H9 (cell line): ENCODE data around the gene SLC39A10. TPM values are rescaled to one million over a fixed set of nuclear protein-coding genes. Genes with fewer than 3 reads are reported as not detected.

ENCODE experiments used
- DNase-seq: peaks from one replicate; pipeline ENCODE4 v3.0.0-alpha.2; 2017
- H2AFZ ChIP-seq: one replicate; pipeline ENCODE4 v1.6.1; 2013; ENCODE audit warnings: mild to moderate bottlenecking, low read length, control low read depth, moderate library complexity
- H2AK5ac ChIP-seq: 2 replicates; pipeline ENCODE4 v1.6.1; 2013; ENCODE audit warnings: low read length, control low read depth, mixed read lengths; ENCODE audit not compliant: insufficient read length
- H2BK120ac ChIP-seq: one replicate; pipeline ENCODE4 v1.6.1; 2013; ENCODE audit warnings: low read depth, mild to moderate bottlenecking, low read length, control low read depth, inconsistent platforms; ENCODE audit not compliant: poor library complexity, severe bottlenecking
- H2BK12ac ChIP-seq: 2 replicates; pipeline ENCODE4 v1.6.1; 2013; ENCODE audit warnings: low read length, control low read depth, mixed read lengths, low read depth; ENCODE audit not compliant: insufficient read length
- H2BK15ac ChIP-seq: 2 replicates; pipeline ENCODE4 v1.6.1; 2013; ENCODE audit warnings: low read depth, low read length, control low read depth
- H2BK20ac ChIP-seq: one replicate; pipeline ENCODE4 v1.6.1; 2013; ENCODE audit warnings: low read depth, mild to moderate bottlenecking, low read length, control low read depth, inconsistent platforms; ENCODE audit not compliant: poor library complexity, severe bottlenecking
- H2BK5ac ChIP-seq: 2 replicates; pipeline ENCODE4 v1.6.1; 2013; ENCODE audit warnings: low read length, control low read depth, mixed read lengths; ENCODE audit not compliant: insufficient read length
- H3K14ac ChIP-seq: 2 replicates; pipeline ENCODE4 v1.6.1; 2013; ENCODE audit warnings: low read length, control low read depth; ENCODE audit not compliant: insufficient read depth
- H3K18ac ChIP-seq: 2 replicates; pipeline ENCODE4 v1.6.1; 2013; ENCODE audit warnings: low read depth, mild to moderate bottlenecking, mixed read lengths, low read length, control low read depth; ENCODE audit not compliant: insufficient read length
- H3K23ac ChIP-seq: 2 replicates; pipeline ENCODE4 v1.6.1; 2013; ENCODE audit warnings: low read length, control low read depth, mixed read lengths, low read depth; ENCODE audit not compliant: insufficient read length
- H3K23me2 ChIP-seq: 2 replicates; pipeline ENCODE4 v1.6.1; 2013; ENCODE audit warnings: low read depth, mild to moderate bottlenecking, mixed read lengths, low read length, control low read depth; ENCODE audit not compliant: insufficient read length, poor library complexity, severe bottlenecking
- H3K27ac ChIP-seq: 2 replicates; pipeline ENCODE4 v1.5.1; 2013; ENCODE audit warnings: low read length, control low read depth, mixed read lengths, low read depth; ENCODE audit not compliant: insufficient read length
- H3K27me3 ChIP-seq: 2 replicates; pipeline ENCODE4 v1.6.1; 2013; ENCODE audit warnings: low read length, control low read depth, inconsistent platforms; ENCODE audit not compliant: insufficient read depth
- H3K4ac ChIP-seq: 2 replicates; pipeline ENCODE4 v1.6.1; 2013; ENCODE audit warnings: low read depth, mild to moderate bottlenecking, control low read depth, inconsistent platforms, low read length, moderate library complexity
- H3K4me1 ChIP-seq: 2 replicates; pipeline ENCODE4 v1.6.1; 2013; ENCODE audit warnings: low read length, control low read depth, inconsistent platforms; ENCODE audit not compliant: insufficient read depth
- H3K4me2 ChIP-seq: 2 replicates; pipeline ENCODE4 v1.6.1; 2013; ENCODE audit warnings: low read length, control low read depth, mixed read lengths; ENCODE audit not compliant: insufficient read length, insufficient read depth
- H3K56ac ChIP-seq: 2 replicates; pipeline ENCODE4 v1.6.1; 2013; ENCODE audit warnings: low read depth, mild to moderate bottlenecking, mixed read lengths, low read length, control low read depth; ENCODE audit not compliant: insufficient read length
- H3K79me1 ChIP-seq: 2 replicates; pipeline ENCODE4 v1.6.1; 2013; ENCODE audit warnings: low read depth, mild to moderate bottlenecking, moderate library complexity, low read length, control low read depth, inconsistent platforms; ENCODE audit not compliant: insufficient read depth, poor library complexity, severe bottlenecking
- H3K79me2 ChIP-seq: 2 replicates; pipeline ENCODE4 v1.6.1; 2013; ENCODE audit warnings: low read length, control low read depth, inconsistent platforms; ENCODE audit not compliant: insufficient read depth
- H3K9ac ChIP-seq: 2 replicates; pipeline ENCODE4 v1.6.1; 2013; ENCODE audit warnings: low read length, control low read depth, mixed read lengths; ENCODE audit not compliant: insufficient read length; ENCODE audit errors: extremely low read depth
- H3K9me3 ChIP-seq: one replicate; pipeline ENCODE4 v1.6.1; 2013; ENCODE audit warnings: low read depth, low read length, inconsistent platforms; ENCODE audit not compliant: control insufficient read depth
- H3T11ph ChIP-seq: one replicate; pipeline ENCODE4 v1.6.1; 2013; ENCODE audit warnings: mild to moderate bottlenecking, low read length, control low read depth, inconsistent platforms
- H4K20me1 ChIP-seq: one replicate; pipeline ENCODE4 v1.6.1; 2013; ENCODE audit not compliant: control insufficient read depth, insufficient read length, insufficient read depth
- H4K5ac ChIP-seq: 2 replicates; pipeline ENCODE4 v1.6.1; 2013; ENCODE audit warnings: low read depth, mild to moderate bottlenecking, mixed read lengths, low read length, control low read depth; ENCODE audit not compliant: insufficient read length
- H4K8ac ChIP-seq: replicated peaks from 2 replicates; pipeline ENCODE4 v1.6.1; 2013; ENCODE audit warnings: low read length, control low read depth, mixed read lengths, low read depth; ENCODE audit not compliant: insufficient read length
- H4K91ac ChIP-seq: 2 replicates; pipeline ENCODE4 v1.6.1; 2013; ENCODE audit warnings: low read depth, mild to moderate bottlenecking, moderate library complexity, mixed read lengths, low read length, control low read depth; ENCODE audit not compliant: insufficient read length
- H3K27ac Mint-ChIP-seq, 3 experiments: 2 replicates in 2 of 3; 3 replicates in 1 of 3; pipeline ENCODE4 v1.8.0; 2020 to 2021; ENCODE audit warnings: mixed read lengths in 3 of 3, mild to moderate bottlenecking in 1 of 3, moderate library complexity in 1 of 3
- H3K27me3 Mint-ChIP-seq: 2 replicates; pipeline ENCODE4 v1.8.0; 2021; ENCODE audit warnings: low read depth, mild to moderate bottlenecking, moderate library complexity, mixed read lengths
- H3K36me3 Mint-ChIP-seq, 3 experiments: 2 replicates in 2 of 3; 3 replicates in 1 of 3; pipeline ENCODE4 v1.8.0; 2020 to 2021; ENCODE audit warnings: low read depth in 3 of 3, mixed read lengths in 3 of 3; ENCODE audit not compliant: insufficient read depth in 1 of 3
- H3K4me1 Mint-ChIP-seq, 2 experiments: 2 replicates each; pipeline ENCODE4 v1.8.0; 2020; ENCODE audit warnings: mixed read lengths in 2 of 2
- H3K4me3 Mint-ChIP-seq, 2 experiments: 2 replicates in 1 of 2; 3 replicates in 1 of 2; pipeline ENCODE4 v1.8.0; 2020 to 2021; ENCODE audit warnings: mild to moderate bottlenecking in 2 of 2, mixed read lengths in 2 of 2, moderate library complexity in 1 of 2
- H3K9me3 Mint-ChIP-seq, 2 experiments: 2 replicates in 1 of 2; 3 replicates in 1 of 2; pipeline ENCODE4 v1.8.0; 2020; ENCODE audit warnings: mild to moderate bottlenecking in 2 of 2, mixed read lengths in 2 of 2, moderate library complexity in 1 of 2
- WGBS: extraction: QIAGEN DNeasy Blood & Tissue Kit; methylation state at CpG from one replicate; pipeline ENCODE4 v1.1.7; 2013; ENCODE audit warnings: missing lambda C conversion rate, low lambda C conversion rate, mixed read lengths; ENCODE audit not compliant: insufficient read length; ENCODE audit errors: extremely low coverage; 5-methylcytosine and 5-hydroxymethylcytosine counted together
- total RNA-seq: library from RNA; stranded (reverse); gene quantifications from 2 replicates; pipeline ENCODE4 v1.2.1, GENCODE V29; 2021
- TF ChIP-seq, protein P1 (sequence below): fragments of 200-600 bp; sonication (generic); conservative IDR thresholded peaks from 3 replicates; pipeline ENCODE4 v1.8.0; 2021; ENCODE audit warnings: antibody characterized with exemption, mild to moderate bottlenecking

The SLC39A10 gene
- total RNA-seq, 1 experiment from 2014 or later, result 161 TPM

DNA sequence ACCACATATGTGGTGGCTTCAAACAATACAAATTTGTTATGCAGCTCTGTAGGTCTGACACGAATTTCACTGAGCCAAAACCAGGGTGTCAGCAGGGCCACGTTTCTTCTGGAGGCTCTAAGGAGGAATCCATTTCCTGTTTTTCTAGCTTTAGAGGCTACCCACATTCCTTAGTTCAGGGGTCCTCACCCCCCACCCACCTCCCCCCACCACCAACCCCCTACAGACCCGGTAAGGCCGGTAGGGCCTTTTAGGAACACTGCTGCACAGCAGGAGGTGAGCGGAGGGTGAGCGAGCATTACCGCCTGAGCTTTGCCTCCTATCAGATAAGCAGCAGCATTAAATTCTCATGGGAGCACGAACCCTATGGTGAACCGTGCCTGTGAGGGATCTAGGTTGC is 10.6 kb upstream of the SLC39A10 start:
- H3K18ac ChIP-seq, result no peak overlapping the region
- TF ChIP-seq, protein P1, sequence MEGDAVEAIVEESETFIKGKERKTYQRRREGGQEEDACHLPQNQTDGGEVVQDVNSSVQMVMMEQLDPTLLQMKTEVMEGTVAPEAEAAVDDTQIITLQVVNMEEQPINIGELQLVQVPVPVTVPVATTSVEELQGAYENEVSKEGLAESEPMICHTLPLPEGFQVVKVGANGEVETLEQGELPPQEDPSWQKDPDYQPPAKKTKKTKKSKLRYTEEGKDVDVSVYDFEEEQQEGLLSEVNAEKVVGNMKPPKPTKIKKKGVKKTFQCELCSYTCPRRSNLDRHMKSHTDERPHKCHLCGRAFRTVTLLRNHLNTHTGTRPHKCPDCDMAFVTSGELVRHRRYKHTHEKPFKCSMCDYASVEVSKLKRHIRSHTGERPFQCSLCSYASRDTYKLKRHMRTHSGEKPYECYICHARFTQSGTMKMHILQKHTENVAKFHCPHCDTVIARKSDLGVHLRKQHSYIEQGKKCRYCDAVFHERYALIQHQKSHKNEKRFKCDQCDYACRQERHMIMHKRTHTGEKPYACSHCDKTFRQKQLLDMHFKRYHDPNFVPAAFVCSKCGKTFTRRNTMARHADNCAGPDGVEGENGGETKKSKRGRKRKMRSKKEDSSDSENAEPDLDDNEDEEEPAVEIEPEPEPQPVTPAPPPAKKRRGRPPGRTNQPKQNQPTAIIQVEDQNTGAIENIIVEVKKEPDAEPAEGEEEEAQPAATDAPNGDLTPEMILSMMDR, result no peak
- H2AK5ac ChIP-seq, result no peak overlapping the region
- H4K5ac ChIP-seq, result no peak overlapping the region
- peak overlapping the region; percentile 93 to 95 (median 94); a peak in 6 of 7 replicates for H3K27ac Mint-ChIP-seq
- H3K14ac ChIP-seq, result no peak overlapping the region
- H4K8ac ChIP-seq, result no peak overlapping the region
- H3K9me3 Mint-ChIP-seq, result no peaks in the 10 kb centered on the region
- no peak overlapping the region for H3T11ph ChIP-seq
- H2BK15ac ChIP-seq, result no peak overlapping the region
- no peak overlapping the region for H3K9ac ChIP-seq
- no peaks in the 10 kb centered on the region for H3K36me3 Mint-ChIP-seq
- H2BK12ac ChIP-seq, result no peak overlapping the region
- no peak overlapping the region for H2BK120ac ChIP-seq
- no CpG with 5 or more reads among the region's 9 CpGs for WGBS
- no peaks in the 10 kb centered on the region for H3K23me2 ChIP-seq
- peak; percentile 49 for DNase-seq
- peaks cover 10% of the 10 kb centered on the region; the same call in 1 of the 2 replicates for H3K4me1 ChIP-seq
- no peak overlapping the region for H3K23ac ChIP-seq
- peaks cover 32 to 43% of the 10 kb centered on the region in 2 experiments for H3K4me1 Mint-ChIP-seq
- no peaks in the 10 kb centered on the region for H3K79me1 ChIP-seq
- H2AFZ ChIP-seq, result no peak overlapping the region
- H4K91ac ChIP-seq, result no peak overlapping the region
- no peak overlapping the region for H2BK5ac ChIP-seq
- no peaks in the 10 kb centered on the region for H3K79me2 ChIP-seq
- no peak overlapping the region for H3K4ac ChIP-seq
- H3K4me2 ChIP-seq, result no peak overlapping the region
- no peak overlapping the region for H2BK20ac ChIP-seq
- no peaks in the 10 kb centered on the region for H4K20me1 ChIP-seq
- no peaks in the 10 kb centered on the region for H3K9me3 ChIP-seq
- H3K27me3 Mint-ChIP-seq, result no peaks in the 10 kb centered on the region
- no peak overlapping the region for H3K56ac ChIP-seq
- H3K27me3 ChIP-seq, result no peaks in the 10 kb centered on the region
- peak overlapping the region in 1 of 2 experiments; percentile 30; a peak in 2 of 5 replicates for H3K4me3 Mint-ChIP-seq
- H3K27ac ChIP-seq, result peak overlapping the region; percentile 17
